ENCODE results near the gene ZC3H7B.
"Not testable (repeated sequence)": the region's sequence is repeated elsewhere in the genome, so short reads cannot be mapped to it uniquely, and the experiment has no call there.

Gene ZC3H7B

DNA sequence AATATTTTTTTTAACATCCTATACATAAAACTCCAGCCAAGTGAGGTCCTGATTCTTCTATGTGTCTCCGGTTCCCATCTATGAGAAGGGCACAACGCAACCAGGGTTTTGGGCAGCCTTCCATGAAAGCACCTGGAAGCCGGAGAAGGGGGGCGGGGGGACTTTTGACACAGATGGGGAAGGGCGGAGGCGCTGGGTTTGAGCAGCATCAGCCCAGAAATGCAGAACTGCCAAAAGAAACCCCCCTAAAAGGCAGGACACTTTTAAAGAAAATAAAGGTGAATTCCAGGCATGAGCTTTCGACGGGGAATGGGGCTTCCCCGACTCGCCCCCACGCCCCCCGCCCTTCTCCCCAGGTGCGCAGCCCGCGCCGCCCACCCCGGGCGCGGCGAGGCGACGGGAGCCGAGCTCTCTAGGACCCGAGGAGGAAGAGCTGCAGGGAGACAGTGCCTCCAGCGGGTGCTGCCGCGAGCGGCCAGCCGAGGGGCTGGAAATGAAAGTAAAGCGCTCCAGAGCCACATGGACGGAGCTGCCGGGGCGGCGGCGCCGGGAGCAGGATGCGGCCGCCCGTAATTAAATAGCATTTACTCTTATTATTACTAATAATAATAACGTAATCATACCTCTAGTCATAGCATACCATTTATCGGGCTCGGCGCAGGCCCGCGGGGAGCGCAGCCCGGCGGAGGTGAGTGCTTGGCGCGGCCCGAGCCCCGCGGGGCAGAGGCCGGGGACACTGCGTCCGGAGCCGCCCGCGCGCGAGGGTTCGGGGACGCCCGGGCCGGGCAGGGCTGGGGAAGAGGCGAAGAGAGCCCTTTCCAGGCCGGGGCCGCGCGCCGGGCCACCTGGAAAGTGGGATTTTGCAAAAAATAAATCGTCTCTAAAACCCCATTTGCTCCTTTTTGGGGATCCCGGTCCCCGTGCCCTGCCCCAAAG is at the start of gene ZC3H7B:
Gene ZC3H7B (plus strand): TSS at position 441 of the 936 bp plus-strand sequence. CDS start 19,136 bp downstream, outside the sequence.
- peak; percentile 89 for DNase-seq

GRCh38 chr22:41252365-41252764 is 49.0 kb upstream of the ZC3H7B start:
- no peak for DNase-seq

GRCh38 chr22:41254230-41254629 is 47.1 kb upstream of the ZC3H7B start:
- no peak for DNase-seq

DNA sequence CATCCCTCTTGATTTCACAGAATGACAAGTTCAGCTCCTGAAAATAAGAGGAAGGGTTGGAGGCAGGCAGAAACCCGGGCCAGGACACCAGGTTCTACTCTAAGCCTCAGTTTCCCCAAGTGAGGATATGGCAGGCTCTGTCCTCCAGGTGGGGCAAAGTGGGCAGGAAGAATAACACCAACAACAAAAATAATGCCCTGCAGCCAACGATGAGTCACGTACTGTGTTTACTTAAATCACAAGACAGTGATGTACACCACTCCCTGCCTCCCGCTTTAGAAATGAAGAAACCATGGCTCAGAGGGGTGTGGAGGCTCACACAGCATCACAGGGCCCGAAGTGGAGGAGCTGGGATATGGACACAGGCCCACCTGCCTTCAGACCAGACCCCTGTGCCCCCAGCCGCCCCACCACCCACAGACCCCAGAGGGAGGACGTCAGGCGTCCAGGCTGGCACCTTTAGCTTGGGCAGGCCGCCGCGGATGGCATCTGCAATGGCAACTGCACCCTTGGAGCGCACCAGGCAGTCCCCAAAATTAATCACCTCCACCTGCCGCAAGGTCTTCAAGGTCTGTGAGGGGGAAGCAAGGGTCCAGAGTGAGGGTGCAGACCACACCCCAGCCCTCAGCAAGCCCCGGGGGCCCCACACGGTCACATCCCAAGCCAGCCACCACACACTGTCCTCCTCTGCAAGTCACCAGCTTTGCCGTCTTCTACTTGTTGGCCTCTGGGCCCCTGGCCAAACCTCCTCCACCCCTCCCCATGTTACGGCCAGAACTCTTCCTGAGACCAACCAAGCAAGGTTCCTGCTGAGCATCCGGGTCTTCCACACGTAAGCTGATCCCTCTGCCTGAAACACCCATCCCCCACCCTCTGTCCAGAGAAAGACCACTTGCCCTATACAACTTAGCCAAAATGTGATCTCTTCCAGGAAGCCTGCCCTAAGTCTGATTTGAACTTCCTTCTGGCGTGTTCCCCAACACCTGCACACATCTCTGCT is 44.8 kb upstream of the ZC3H7B start:
- DNase-seq, result no peak

DNA sequence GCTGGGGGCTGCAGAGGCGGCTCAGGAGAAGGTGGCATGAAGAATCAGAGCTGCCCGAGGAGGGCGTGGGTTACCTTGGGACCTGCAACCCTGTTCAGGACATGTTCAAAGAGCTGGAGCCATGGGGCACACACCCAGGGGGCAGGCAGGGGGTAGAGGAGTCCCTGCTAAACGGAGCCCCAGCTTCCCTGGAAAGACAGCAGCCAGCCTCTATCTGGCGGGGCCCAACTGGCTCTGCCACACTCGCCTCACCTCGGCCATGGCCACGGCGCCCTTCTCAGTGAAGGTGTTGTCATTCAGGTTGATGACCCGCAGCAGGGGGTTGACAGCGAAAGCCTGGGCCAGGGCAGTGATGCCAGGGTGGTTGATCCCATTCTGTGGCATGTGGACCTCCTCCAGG is 43.6 kb upstream of the ZC3H7B start:
- no peak for DNase-seq

DNA sequence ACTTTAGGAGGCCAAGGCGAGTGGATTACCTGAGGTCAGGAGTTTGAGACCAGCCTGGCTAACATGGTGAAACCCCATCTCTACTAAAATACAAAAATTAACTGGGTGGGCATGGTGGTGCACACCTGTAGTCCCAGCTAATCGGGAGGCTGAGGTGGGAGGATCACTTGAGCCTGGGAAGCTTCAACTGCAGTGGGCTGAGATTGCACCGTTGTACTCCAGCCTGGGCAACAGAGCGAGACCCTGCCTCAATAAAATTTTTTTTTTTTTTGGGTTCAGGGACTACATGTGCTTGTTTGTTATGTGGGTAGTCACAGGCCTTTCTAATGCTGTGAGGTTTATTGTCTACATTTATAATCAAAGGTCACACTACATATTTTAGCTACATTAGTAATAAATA is 41.6 kb upstream of the ZC3H7B start:
- DNase-seq, result not testable (repeated sequence)

DNA sequence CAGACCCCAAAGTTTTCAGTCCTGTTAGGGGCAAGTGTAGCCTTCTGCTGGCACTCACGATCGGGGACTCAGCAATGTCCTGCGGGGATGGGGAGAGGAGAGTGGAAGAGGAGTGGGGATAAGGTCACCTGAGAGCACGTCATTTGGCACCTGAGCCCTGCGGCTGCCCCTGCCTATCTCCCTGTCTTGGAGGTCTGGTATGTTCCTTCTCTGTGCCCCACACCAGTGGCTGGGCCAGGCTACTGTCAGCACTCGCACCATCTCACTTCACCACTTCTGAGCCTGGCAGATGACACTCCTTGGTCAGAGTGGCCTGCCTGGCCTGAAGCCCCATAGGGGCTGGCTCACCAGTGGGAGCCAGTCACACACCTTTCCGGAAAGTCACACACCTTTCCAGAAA is 40.5 kb upstream of the ZC3H7B start:
- no peak for DNase-seq

- DNase-seq, result no peak
These were observed 39.6 kb upstream of the ZC3H7B start for GRCh38 chr22:41261541-41262249.

- no peak for DNase-seq
These were observed 39.0 kb upstream of the ZC3H7B start for GRCh38 chr22:41262250-41262765.

DNA sequence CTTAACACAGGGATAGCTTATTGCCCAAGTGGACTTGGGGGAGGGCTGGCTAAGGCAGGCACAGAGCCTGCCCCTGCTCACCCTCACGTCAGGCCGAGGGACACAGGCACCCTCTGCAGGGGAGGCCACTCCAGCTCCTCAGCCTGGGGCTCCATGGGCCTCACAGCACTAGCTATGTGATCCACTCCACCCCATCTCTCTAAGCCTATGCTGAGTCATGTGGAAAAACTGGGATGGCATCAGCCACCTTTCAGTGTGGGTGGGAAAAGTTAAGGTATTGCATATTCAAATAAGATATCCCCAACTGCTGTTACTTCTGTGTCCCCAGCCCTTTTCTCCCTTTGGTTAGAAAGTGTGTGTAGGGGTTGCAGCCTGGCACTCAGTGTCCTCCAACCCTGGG is 37.6 kb upstream of the ZC3H7B start:
- DNase-seq, result no peak

- no peak for DNase-seq
These were observed 36.9 kb upstream of the ZC3H7B start for GRCh38 chr22:41264408-41264941.

DNA sequence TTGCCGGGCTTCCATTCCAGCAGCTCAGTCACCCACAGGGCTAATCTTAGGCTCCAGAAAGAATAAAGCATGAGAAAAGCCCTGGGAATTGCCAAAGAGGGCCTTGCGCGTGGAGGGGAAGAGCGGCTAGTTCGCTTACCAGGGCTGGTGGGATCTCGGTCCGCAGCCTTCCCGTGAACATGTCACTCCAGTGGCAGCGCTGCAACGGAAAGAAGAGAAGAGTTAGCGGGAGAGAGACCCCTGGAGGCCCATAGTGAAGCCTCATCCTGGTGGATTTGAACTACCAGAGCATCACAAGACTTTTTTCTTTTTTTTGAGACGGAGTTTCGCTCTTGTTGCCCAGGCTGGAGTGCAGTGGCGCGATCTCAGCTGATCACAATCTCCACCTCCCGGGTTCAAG is 33.4 kb upstream of the ZC3H7B start:
- DNase-seq, result no peak

DNA sequence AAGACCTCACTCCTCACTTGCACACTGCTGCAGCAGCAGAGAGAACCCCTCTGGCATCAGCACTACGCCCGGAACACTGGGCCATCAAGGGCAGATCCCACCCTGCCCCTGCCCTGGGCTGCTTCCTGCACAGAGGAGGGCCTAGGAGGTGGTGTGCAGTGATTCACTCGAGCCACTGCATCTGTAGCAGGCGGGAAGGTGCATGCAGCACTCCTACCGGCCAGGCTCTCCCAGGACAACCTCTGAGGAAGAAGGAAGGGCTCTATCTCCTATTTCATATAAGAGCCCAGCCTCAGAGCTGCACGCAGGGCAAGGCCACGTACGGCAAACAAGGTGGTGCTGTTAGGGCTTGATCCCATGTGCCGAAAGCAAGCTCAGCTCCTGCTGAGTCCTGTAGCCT is 29.5 kb upstream of the ZC3H7B start:
- no peak for DNase-seq

DNA sequence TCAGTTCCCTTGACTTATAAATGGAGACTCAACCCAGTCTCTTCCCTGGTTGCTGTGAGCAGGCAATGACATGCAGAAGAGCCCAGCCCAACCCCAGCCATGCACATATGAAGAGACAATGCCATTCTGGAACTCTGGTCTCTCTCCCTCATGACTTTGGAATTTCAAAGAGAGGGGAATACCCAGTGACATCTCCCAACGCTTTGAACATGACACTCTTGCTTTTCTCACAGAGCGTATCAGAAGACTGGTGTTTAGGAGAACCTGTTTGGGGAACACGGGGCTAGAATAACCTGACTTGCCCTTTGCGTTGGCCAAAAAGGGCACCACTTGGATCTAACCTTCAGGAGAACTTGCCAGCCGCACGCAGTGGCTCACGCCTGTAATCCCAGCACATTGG is 28.2 kb upstream of the ZC3H7B start:
- DNase-seq, result no peak

DNA sequence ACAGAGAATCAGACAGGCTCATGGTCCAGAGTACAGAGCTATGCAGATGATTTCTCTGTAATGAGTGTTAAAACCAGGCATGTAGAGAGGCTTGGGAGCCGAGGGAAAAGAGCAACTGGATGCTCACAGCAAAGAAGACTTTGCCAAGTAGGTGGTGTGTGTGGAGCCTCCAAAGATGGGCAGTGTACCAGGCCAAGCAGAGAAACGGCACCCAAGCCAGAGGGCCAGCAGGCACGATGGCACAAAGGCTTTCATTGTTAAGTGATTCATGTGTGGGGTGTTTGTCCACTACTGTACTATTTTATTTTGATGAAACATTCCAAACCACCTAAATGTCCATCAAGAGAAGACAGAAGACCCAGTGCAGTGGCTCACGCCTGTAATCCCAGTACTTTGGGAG is 26.5 kb upstream of the ZC3H7B start:
- DNase-seq, result no peak

DNA sequence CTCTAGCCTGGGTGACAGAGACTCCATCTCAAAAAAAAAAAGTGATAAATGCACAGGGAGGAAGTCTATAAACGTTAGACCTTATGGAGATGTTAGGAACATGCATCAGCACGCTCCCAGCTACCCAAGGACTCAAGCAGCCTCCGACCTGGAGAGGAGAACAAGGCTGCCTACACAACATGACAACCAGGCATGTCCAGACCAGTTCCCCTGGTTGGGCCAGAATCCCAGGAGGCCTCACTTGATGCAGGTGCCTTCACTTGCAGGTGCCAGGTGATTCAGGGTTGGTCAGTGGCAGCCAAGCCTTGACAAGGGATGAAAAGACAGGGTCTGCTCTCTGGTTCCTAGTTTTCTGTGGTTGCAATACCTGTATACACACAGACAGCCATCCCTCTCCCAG is 21.3 kb upstream of the ZC3H7B start:
- DNase-seq, result no peak

DNA sequence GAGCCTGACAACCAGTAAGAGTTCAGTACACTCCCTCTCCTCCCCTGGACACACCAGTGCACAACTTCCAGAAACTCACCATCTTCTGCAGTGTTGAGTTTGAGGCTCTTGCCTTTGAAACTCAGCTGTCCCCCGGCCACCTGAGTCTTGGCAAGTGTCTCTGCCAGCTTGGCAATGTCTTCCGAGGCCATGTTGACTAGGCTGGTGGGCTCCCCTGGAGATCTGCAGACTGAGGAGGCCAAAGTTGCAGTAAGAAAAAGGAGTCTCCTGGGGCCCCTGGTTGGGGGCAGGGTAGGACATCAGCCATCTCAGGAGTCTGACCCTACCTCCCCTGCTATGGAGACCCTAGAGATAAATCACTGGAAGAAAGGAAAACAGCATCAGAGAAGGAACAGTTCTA is 20.5 kb upstream of the ZC3H7B start:
- no peak for DNase-seq

DNA sequence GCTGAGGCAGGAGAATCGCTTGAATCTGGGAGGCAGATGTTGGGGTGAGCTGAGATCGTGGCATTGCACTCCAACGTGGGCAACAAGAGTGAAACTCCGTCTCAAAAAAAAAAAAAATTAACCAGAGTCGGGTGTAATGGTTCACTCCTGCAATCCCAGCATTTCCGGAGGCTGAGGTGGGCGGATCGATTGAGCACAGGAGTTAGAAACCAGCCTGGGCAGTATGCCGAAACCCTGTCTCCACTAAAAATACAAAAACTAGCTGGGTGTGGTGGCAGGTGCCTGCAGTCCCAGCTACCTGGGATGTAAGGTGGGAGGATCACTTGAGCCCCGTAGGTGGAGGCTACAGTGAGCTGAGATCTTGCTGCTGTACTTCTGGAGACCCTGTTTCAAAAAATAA is 16.9 kb upstream of the ZC3H7B start:
- no peak for DNase-seq

DNA sequence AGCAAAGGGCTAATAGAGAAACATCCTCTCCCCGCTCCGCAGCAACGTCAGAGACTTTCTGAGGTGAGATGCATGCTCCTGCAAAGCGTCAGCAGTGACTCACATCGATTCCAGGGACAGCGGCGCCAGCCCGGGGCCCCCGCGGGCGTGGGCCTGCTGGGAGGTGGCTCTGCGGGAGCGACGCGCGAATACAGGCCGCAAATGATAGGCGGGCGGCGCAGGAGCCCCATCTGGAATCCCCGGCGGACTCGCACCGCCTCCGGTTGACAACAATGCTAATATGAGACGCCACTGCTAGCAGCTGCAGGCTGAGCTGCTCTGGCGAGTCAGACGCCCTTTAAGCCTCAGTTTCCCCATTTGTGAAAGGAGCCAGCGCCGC is 15.9 kb upstream of the ZC3H7B start:
- peak; percentile 84 for DNase-seq

DNA sequence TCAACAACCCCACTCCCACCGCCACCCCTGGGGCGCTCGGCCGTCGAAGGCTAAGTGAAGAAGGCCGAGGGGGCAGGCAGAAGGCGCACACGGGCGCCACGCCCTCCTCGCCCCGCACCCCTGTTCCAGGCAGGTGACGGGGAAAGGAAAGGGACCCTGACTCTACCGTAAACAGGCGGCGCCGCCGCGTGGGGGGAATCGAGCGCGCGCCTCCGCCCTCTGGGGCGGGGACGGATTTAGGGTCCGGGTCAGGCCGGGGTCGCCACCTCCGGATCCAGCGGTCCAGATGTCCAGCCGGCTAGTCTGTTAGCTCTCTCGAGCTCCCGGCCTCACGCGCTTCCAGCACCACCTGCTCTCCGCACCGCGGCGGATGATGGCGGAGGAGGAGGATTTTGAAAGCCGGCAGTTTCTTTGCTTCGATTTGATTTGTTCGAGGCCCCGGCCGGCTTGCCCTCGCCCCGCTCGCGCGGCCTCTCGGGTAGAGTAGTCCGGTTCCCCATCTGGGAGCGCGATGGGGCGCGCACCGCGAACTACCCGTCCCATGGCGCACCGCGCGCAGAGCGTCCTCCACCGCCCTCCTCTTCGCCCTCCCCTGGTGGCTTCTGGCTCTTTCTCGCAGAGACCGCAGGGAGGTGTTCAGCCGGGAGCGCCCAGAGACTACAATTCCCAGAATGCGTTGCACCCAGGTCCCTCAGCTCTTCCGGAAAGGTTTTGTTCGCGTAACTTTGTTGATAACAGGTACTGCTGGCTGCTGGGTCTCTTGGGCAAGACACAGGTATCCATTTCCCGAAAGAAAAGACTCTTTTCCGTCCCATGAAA is 15.3 kb upstream of the ZC3H7B start, which contains the start of gene RANGAP1:
Gene RANGAP1 (minus strand): TSS at position 368 of the 819 bp plus-strand sequence. CDS start 5,143 bp downstream, outside the sequence.
- peak; percentile 99 for DNase-seq

DNA sequence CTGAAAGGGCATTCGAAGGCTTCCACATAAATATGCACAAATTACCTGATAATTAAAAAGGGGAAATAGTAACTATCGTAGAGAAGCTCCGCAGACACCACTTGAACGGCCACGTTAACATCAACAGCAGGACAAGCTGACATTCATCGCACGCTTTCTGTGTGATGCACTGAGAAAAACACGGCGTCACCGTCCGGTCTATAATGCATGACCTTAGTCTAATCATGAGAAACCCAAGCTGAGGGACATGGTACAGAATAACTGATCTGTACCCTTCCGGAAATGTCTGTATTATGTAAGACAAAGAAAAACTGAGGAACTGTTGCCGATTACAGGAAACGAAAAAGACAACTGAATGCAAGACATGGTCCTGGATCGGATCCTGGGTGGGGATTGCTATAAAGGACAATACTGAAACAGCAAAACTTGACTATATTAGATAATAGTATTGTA is 14.7 kb upstream of the ZC3H7B start:
- DNase-seq, result peak; percentile 61
